ENCODE results near the gene CHD5.
"Not testable (repeated sequence)": the region's sequence is repeated elsewhere in the genome, so short reads cannot be mapped to it uniquely, and the experiment has no call there.

CHD5 gene

GRCh38 chr1:6063532-6064053 is 116.5 kb downstream of the CHD5 start:
- H3K4me3 ChIP-seq (ENCODE audit: low read length); H3K9me3 ChIP-seq (ENCODE audit: insufficient read depth, low read depth, low read length); H3K27me3 ChIP-seq (ENCODE audit: insufficient read depth, low read length); H3K4me1 ChIP-seq (ENCODE audit: insufficient read depth, low read length); H3K9ac ChIP-seq (ENCODE audit: low read depth, low read length); H3K27ac ChIP-seq (ENCODE audit: low read depth, low read length); H3K36me3 ChIP-seq (ENCODE audit: insufficient read depth, low read length): not testable (repeated sequence)
- 89% methylated on average over 7 of the region's 7 CpGs for WGBS

DNA sequence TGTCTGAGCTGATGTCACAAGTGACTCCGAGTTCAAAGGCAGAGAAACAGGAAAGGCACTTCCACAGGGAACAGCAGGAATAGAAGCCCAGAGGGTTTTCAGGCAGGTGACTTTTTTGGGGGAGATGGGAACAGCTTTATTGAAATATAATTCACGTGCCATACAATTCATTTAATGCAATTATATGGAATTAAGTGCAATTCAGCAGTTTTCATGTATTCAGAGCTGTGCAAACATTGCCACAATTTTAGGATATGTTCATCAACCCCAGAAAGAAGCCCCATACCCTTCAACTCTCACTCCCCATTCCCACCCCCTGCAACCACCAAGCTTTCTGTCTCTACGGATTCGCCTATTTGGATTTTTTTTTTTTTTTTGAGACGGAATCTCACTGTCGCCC is 117.5 kb downstream of the CHD5 start:
- H3K27me3 ChIP-seq (ENCODE audit: insufficient read depth, low read length) = no peaks in the 10 kb centered on the region

DNA sequence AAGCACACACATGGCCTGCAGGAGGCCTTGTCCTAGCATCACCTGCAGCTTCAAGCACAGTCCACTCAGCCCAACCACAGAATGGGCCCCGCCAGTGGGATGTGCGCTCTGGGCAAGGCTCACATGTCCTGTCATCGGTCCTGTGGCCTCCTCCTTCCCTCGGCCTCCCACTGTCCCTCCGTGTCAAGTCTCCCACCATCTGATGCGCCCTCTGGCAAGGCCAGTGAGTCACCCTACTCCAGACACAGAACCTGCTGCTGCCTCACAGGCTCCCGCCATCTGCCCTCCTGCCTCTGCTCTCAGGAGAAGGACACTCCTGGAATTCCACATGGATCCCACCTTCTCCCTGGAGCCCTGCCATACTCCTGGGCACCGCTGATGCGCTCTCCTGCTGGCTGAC is 120.3 kb downstream of the CHD5 start:
- WGBS = 88% methylated on average over 9 of the region's 9 CpGs
- Histone ChIP-seq H3K9ac (ENCODE audit: low read depth, low read length) (no peak overlapping the region), H3K4me1 (ENCODE audit: insufficient read depth, low read length) (no peaks in the 10 kb centered on the region), H3K27me3 (ENCODE audit: insufficient read depth, low read length) (no peaks in the 10 kb centered on the region), H3K36me3 (ENCODE audit: insufficient read depth, low read length) (no peaks in the 10 kb centered on the region), H3K9me3 (ENCODE audit: insufficient read depth, low read depth, low read length) (no peaks in the 10 kb centered on the region), H3K4me3 (ENCODE audit: low read length) (no peak overlapping the region), H3K27ac (ENCODE audit: low read depth, low read length) (no peak overlapping the region)

More for the DNA sequence above, 117.5 kb downstream of the CHD5 start:
- no peaks in the 10 kb centered on the region for H3K9me3 ChIP-seq (ENCODE audit: insufficient read depth, low read depth, low read length)
- no peak overlapping the region for H3K27ac ChIP-seq (ENCODE audit: low read depth, low read length)
- WGBS = 88% methylated on average over 5 of the region's 6 CpGs
- no peak overlapping the region for H3K4me3 ChIP-seq (ENCODE audit: low read length)
- no peaks in the 10 kb centered on the region for H3K4me1 ChIP-seq (ENCODE audit: insufficient read depth, low read length)
- no peaks in the 10 kb centered on the region for H3K36me3 ChIP-seq (ENCODE audit: insufficient read depth, low read length)
- no peak overlapping the region for H3K9ac ChIP-seq (ENCODE audit: low read depth, low read length)

- H3K9ac ChIP-seq (ENCODE audit: low read depth, low read length) = no peak overlapping the region
- WGBS = 91% methylated on average over 9 of the region's 9 CpGs
- H3K4me3 ChIP-seq (ENCODE audit: low read length) = no peak overlapping the region
- no peak overlapping the region for H3K27ac ChIP-seq (ENCODE audit: low read depth, low read length)
- H3K36me3 ChIP-seq (ENCODE audit: insufficient read depth, low read length) = no peaks in the 10 kb centered on the region
- H3K27me3 ChIP-seq (ENCODE audit: insufficient read depth, low read length) = no peaks in the 10 kb centered on the region
- no peaks in the 10 kb centered on the region for H3K9me3 ChIP-seq (ENCODE audit: insufficient read depth, low read depth, low read length)
- H3K4me1 ChIP-seq (ENCODE audit: insufficient read depth, low read length) = peaks cover 7% of the 10 kb centered on the region
Measured at GRCh38 chr1:6057170-6057845, 122.8 kb downstream of the CHD5 start.

GRCh38 chr1:6056572-6056948 is 123.6 kb downstream of the CHD5 start:
- Histone ChIP-seq H3K4me3 (ENCODE audit: low read length) (no peak overlapping the region), H3K27ac (ENCODE audit: low read depth, low read length) (no peak overlapping the region), H3K9ac (ENCODE audit: low read depth, low read length) (no peak overlapping the region), H3K27me3 (ENCODE audit: insufficient read depth, low read length) (no peaks in the 10 kb centered on the region), H3K4me1 (ENCODE audit: insufficient read depth, low read length) (peaks cover 7% of the 10 kb centered on the region), H3K36me3 (ENCODE audit: insufficient read depth, low read length) (no peaks in the 10 kb centered on the region), H3K9me3 (ENCODE audit: insufficient read depth, low read depth, low read length) (no peaks in the 10 kb centered on the region)
- WGBS = 91% methylated on average over 8 of the region's 8 CpGs

GRCh38 chr1:6054596-6054995 is 125.5 kb downstream of the CHD5 start:
- Histone ChIP-seq H3K36me3 (ENCODE audit: insufficient read depth, low read length) (no peaks in the 10 kb centered on the region), H3K4me3 (ENCODE audit: low read length) (no peak overlapping the region), H3K27me3 (ENCODE audit: insufficient read depth, low read length) (no peaks in the 10 kb centered on the region), H3K27ac (ENCODE audit: low read depth, low read length) (no peak overlapping the region), H3K9me3 (ENCODE audit: insufficient read depth, low read depth, low read length) (no peaks in the 10 kb centered on the region), H3K4me1 (ENCODE audit: insufficient read depth, low read length) (peaks cover 7% of the 10 kb centered on the region), H3K9ac (ENCODE audit: low read depth, low read length) (no peak overlapping the region)
- WGBS = 90% methylated on average over 6 of the region's 6 CpGs

- Histone ChIP-seq H3K9me3 (ENCODE audit: insufficient read depth, low read depth, low read length) (no peaks in the 10 kb centered on the region), H3K4me1 (ENCODE audit: insufficient read depth, low read length) (peaks cover 7% of the 10 kb centered on the region), H3K27ac (ENCODE audit: low read depth, low read length) (no peak overlapping the region), H3K9ac (ENCODE audit: low read depth, low read length) (no peak overlapping the region), H3K36me3 (ENCODE audit: insufficient read depth, low read length) (no peaks in the 10 kb centered on the region), H3K27me3 (ENCODE audit: insufficient read depth, low read length) (no peaks in the 10 kb centered on the region), H3K4me3 (ENCODE audit: low read length) (no peak overlapping the region)
- 39% methylated on average over 8 of the region's 8 CpGs for WGBS
Measured at GRCh38 chr1:6053206-6053546, 126.9 kb downstream of the CHD5 start.

DNA sequence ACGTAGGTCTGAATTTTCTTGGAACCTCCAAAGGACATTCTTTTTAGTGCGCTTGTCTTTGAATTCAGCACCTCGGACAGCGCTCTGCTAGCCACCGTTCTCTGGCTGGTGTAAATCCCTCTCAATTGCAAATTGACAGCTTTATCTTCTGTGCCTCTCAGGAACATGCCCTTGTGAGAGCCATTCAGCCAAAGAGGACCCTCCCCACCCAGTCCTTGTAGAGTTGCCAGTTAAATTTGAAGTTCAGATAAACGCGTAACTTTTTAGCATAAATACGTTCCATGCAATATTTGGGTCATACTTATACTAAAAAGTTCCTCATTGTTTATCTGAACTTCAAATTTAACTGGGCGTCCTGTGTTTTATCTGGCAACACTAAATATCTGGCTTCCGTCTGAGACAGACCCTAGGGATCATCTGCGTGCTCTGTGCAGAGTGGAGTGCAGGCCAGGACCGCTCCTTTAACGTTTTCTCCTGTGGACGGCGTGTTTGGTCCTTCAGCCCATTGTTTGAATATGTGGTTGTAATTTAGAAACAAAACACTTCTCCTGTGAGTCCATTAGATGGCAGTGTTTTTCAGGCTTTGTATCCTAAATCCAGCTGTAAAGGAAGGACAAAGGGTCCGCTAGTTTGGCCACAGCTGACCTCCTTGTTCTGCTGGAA is 127.4 kb downstream of the CHD5 start:
- Histone ChIP-seq H3K36me3 (ENCODE audit: insufficient read depth, low read length) (no peaks in the 10 kb centered on the region), H3K9me3 (ENCODE audit: insufficient read depth, low read depth, low read length) (no peaks in the 10 kb centered on the region), H3K4me1 (ENCODE audit: insufficient read depth, low read length) (peaks cover 7% of the 10 kb centered on the region), H3K27ac (ENCODE audit: low read depth, low read length) (no peak overlapping the region), H3K27me3 (ENCODE audit: insufficient read depth, low read length) (no peaks in the 10 kb centered on the region), H3K9ac (ENCODE audit: low read depth, low read length) (no peak overlapping the region), H3K4me3 (ENCODE audit: low read length) (peak overlapping the region; percentile 33)
- 4% methylated on average over 16 of the region's 16 CpGs for WGBS
